Small intestine (tissue), 7 donors: ENCODE data around the gene CERCAM. TPM values are rescaled to one million over a fixed set of nuclear protein-coding genes. Genes with fewer than 3 reads are reported as not detected.

Source experiments
- DNase-seq, 2 donors: peaks; one replicate each; pipeline versions ENCODE4 v3.0.0 to v3.0.0-alpha.2; 2013
- FAIRE-seq: peaks from 2 replicates; lab custom pipeline; 2012; peaks lifted over from hg19 to GRCh38; lab: Jason Lieb, UNC
- H3K27ac ChIP-seq, 3 donors: one replicate each; pipeline ENCODE4 v1.5.1; 2013; ENCODE audit warnings: low read length in 2 of 3, mild to moderate bottlenecking in 2 of 3, control low read depth in 1 of 3, inconsistent platforms in 1 of 3, low read depth in 1 of 3, moderate library complexity in 1 of 3
- H3K27me3 ChIP-seq, 3 donors: one replicate each; pipeline ENCODE4 v1.6.1; 2013; ENCODE audit warnings: low read length in 3 of 3, inconsistent platforms in 1 of 3; ENCODE audit not compliant: control insufficient read depth in 3 of 3, insufficient read depth in 3 of 3
- H3K36me3 ChIP-seq, 3 donors: one replicate each; pipeline ENCODE4 v1.6.1; 2013; ENCODE audit warnings: low read length in 3 of 3, inconsistent platforms in 1 of 3, low read depth in 1 of 3, mild to moderate bottlenecking in 1 of 3, moderate library complexity in 1 of 3; ENCODE audit not compliant: control insufficient read depth in 3 of 3, insufficient read depth in 2 of 3
- H3K4me1 ChIP-seq, 3 donors: one replicate each; pipeline ENCODE4 v1.6.1; 2013; ENCODE audit warnings: low read length in 2 of 3, inconsistent platforms in 1 of 3, low read depth in 1 of 3, mild to moderate bottlenecking in 1 of 3, moderate library complexity in 1 of 3; ENCODE audit not compliant: control insufficient read depth in 3 of 3, insufficient read depth in 2 of 3
- H3K4me3 ChIP-seq, 3 donors: one replicate each; pipeline ENCODE4 v1.5.1; 2013; ENCODE audit warnings: low read length in 3 of 3, control low read depth in 1 of 3, inconsistent platforms in 1 of 3, low read depth in 1 of 3, mild to moderate bottlenecking in 1 of 3, moderate library complexity in 1 of 3
- H3K9me3 ChIP-seq, 2 donors: one replicate each; pipeline ENCODE4 v1.6.1; 2013; ENCODE audit warnings: low read depth in 1 of 2, low read length in 1 of 2; ENCODE audit not compliant: control insufficient read depth in 2 of 2, insufficient read depth in 1 of 2
- WGBS, 3 donors: extraction: QIAGEN DNeasy Blood & Tissue Kit; methylation state at CpG; one replicate each; pipeline ENCODE4 v1.1.7; 2013; 5-methylcytosine and 5-hydroxymethylcytosine counted together
- polyA plus RNA-seq, 4 donors: library from polyadenylated mRNA; stranded (reverse) in 3 of 4; unstranded in 1 of 4; fragments of 200-250 nt in 3 of 4; fragments of 120-200 nt in 1 of 4; gene quantifications; one replicate each; pipeline versions ENCODE4 v1.2.1 to v1.2.3, GENCODE V29; 2013
- donor health status: healthy with polysubstance abuse.
- donor health status: control.
- donor health status: control.
- donor health status: Bipolar disorder and iron deficiency.
- donor health status: healthy.

CERCAM gene
- polyA plus RNA-seq, 4 donors = 4.3 to 10.3 (median 6.8) TPM; not detected in 1

DNA sequence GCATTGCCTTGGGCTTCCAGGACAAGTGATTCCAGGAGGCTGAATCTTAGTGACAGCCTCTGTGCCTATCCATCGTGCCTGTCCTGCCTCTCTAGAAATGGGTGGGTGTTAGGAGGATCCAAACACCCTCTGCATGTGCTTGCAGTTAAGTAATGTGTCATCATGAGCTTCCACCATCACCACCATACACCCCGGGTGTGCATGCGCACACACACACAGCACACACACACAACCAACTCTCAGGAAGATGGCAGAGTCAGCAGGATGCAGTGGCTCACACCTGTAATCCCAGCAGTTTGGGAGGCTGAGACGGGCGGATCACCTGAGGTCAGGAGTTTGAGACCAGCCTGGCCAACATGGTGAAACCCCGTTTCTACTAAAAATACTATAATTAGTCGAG, 22.8 kb upstream of the CERCAM start:
- Histone ChIP-seq H3K27me3 (peaks cover 2 to 62% (median 3%) of the 10 kb centered on the region in 3 donors), H3K4me3 (no peak overlapping the region), H3K36me3 (peaks cover 0 to under 1% (median 0%) of the 10 kb centered on the region in 3 donors), H3K27ac (no peak overlapping the region), H3K9me3 (no peaks in the 10 kb centered on the region), H3K4me1 (no peaks in the 10 kb centered on the region)
- DNase-seq (no peak), FAIRE-seq (no peak)
- 57 to 63% (median 62%) methylated on average over 7 of the region's 7 CpGs for WGBS, 3 donors

DNA sequence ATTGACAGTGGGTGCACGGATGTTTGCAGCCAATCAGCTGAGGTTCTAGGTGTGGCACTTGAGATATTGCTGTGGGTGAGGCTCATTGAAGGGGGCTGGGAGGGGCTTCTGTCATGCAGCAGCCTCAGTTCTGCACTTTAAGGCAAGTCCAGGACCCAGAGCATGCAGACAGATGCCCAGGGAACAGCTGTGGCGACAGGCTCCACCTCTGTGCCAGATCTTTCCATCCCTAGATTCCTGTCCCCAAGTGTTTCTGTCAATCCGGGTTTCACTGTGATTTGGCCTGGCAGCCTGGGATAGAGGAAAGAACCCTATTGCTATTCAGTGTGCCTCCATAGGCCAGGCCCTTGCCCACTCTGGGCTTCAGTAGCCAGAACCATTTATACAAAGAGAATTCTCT, 20.8 kb upstream of the CERCAM start:
- no peak for DNase-seq
- Histone ChIP-seq H3K27me3 (peaks cover 2 to 46% (median 3%) of the 10 kb centered on the region in 3 donors), H3K27ac (no peak overlapping the region), H3K4me1 (no peaks in the 10 kb centered on the region), H3K9me3 (no peaks in the 10 kb centered on the region), H3K4me3 (no peak overlapping the region), H3K36me3 (no peaks in the 10 kb centered on the region)
- WGBS, 3 donors = 40 to 69% (median 56%) methylated on average over 3 of the region's 3 CpGs
- FAIRE-seq = no peak

- H3K36me3 ChIP-seq = no peaks in the 10 kb centered on the region
- no peaks in the 10 kb centered on the region for H3K9me3 ChIP-seq
- no peak overlapping the region for H3K4me3 ChIP-seq
- peaks cover 0 to 36% (median 7%) of the 10 kb centered on the region in 3 donors for H3K27me3 ChIP-seq
- H3K4me1 ChIP-seq = no peaks in the 10 kb centered on the region
- DNase-seq (no peak), FAIRE-seq (no peak)
- no peak overlapping the region for H3K27ac ChIP-seq
- 77 to 84% (median 82%) methylated on average over 5 of the region's 5 CpGs for WGBS, 3 donors
These were observed 16.1 kb upstream of the CERCAM start for GRCh38 chr9:128404560-128404959.

- DNase-seq = no peak
- Histone ChIP-seq H3K4me3 (no peak overlapping the region), H3K9me3 (no peaks in the 10 kb centered on the region), H3K4me1 (no peaks in the 10 kb centered on the region), H3K36me3 (no peaks in the 10 kb centered on the region), H3K27ac (no peak overlapping the region), H3K27me3 (peaks cover 0 to 36% (median 5%) of the 10 kb centered on the region in 3 donors)
- 62 to 68% (median 63%) methylated on average over 20 of the region's 20 CpGs for WGBS, 3 donors
- FAIRE-seq = no peak
These were observed 15.4 kb upstream of the CERCAM start for GRCh38 chr9:128405077-128405779.

- Histone ChIP-seq H3K9me3 (no peaks in the 10 kb centered on the region), H3K36me3 (no peaks in the 10 kb centered on the region), H3K4me3 (no peak overlapping the region), H3K27ac (no peak overlapping the region), H3K27me3 (peaks cover 0 to 36% (median 4%) of the 10 kb centered on the region in 3 donors), H3K4me1 (no peaks in the 10 kb centered on the region)
- no peak for DNase-seq
- 63 to 72% (median 65%) methylated on average over 5 to 7 of the region's 7 CpGs for WGBS, 3 donors
- no peak for FAIRE-seq
These were observed 14.9 kb upstream of the CERCAM start for GRCh38 chr9:128405780-128406171.

- no peak overlapping the region for H3K27ac ChIP-seq
- no peak for FAIRE-seq
- H3K36me3 ChIP-seq = no peaks in the 10 kb centered on the region
- H3K4me1 ChIP-seq = no peaks in the 10 kb centered on the region
- no peak overlapping the region for H3K4me3 ChIP-seq
- peaks cover 0 to 40% (median 4%) of the 10 kb centered on the region in 3 donors for H3K27me3 ChIP-seq
- WGBS, 3 donors = 49 to 65% (median 57%) methylated on average over 9 of the region's 9 CpGs
- no peaks in the 10 kb centered on the region for H3K9me3 ChIP-seq
- DNase-seq = no peak
These were observed 13.7 kb upstream of the CERCAM start for GRCh38 chr9:128406848-128407391.

DNA sequence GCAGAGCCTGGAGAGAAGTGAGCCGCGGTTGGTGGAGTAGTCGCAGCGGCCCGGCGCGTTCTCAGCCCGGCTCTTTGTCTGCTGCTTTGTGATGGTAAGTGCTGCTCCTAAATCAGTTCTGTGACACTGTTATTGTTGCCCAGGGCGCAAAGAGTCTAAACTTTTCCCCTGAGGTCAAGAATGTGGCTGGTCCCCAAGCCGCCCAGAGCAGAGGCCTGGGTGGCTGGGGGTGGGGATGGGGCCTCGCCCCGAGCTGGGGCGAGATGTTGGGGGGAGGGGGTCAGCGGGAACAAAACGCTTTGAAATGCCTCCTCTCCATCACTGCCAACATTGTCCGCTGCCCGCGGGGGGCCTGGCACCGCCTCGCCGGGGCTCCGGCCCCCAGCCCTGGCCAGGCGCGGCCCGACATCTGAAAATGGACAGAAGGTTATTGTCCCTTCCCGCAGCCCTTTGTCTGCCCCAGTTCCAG, 11.7 kb upstream of the CERCAM start:
- no peak for FAIRE-seq
- Histone ChIP-seq H3K9me3 (no peaks in the 10 kb centered on the region), H3K27ac (no peak overlapping the region), H3K27me3 (peaks cover 0 to 35% (median 4%) of the 10 kb centered on the region in 3 donors), H3K4me3 (no peak overlapping the region), H3K4me1 (no peaks in the 10 kb centered on the region), H3K36me3 (no peaks in the 10 kb centered on the region)
- DNase-seq = no peak
- 31 to 46% (median 41%) methylated on average over 25 to 26 of the region's 26 CpGs for WGBS, 3 donors

DNA sequence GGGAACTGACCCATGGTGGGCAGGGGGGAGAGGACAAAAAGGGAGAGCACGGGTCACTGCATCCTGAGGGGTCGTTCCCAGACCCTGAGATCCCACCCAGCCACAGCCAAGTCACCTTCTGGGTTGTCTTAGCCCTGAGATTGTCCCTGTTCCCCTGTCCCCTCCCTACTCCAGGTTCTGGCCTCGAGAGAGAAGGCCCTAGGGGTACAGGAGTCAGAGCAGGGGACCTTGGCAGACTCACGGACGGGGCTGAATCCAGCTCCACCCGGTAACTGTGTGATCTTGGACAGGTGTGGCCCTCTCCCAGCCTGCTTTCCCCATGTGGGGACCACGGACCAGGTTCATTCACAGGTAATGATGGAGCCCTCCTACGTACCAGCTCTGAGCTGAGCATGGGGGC, 11.2 kb upstream of the CERCAM start:
- Histone ChIP-seq H3K36me3 (no peaks in the 10 kb centered on the region), H3K4me1 (no peaks in the 10 kb centered on the region), H3K27ac (no peak overlapping the region), H3K9me3 (no peaks in the 10 kb centered on the region), H3K27me3 (peaks cover 0 to 35% (median 4%) of the 10 kb centered on the region in 3 donors), H3K4me3 (no peak overlapping the region)
- DNase-seq (no peak), FAIRE-seq (no peak)
- WGBS, 3 donors = 26 to 52% (median 46%) methylated on average over 7 to 8 of the region's 8 CpGs
